HG03139 (cell line): Measurements from ENCODE around the gene MYO1E.

Source experiments
- ATAC-seq: cut with Tn5 transposase; IDR thresholded peaks from one replicate; pipeline ENCODE4 v1.9.1; 2021; ENCODE audit not compliant: unreplicated experiment

MYO1E gene

DNA sequence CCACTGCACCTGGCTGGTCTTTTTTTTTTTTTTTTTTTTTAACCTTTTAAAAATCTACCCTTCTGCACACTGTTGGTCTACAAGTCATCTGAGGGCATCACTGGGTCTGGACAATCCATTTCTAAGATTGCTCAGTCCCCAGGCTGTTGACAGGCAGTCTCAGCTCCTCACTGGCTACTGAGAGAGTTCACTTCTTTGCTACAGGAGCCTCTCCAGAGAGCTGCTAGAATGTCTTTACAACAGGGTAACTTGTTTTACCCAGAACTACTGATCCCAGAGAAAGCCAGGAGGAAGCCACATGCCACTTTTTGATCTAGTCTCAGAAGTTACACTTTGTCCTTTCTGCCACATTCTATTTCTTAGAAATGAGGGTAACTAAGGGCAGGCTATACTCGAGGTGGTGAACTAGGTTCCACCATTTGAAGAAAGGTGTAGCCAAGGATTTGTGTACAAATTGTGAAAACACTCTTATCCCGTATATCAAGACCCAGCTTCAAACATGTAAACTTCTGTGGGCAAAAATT, 273.4 kb downstream of the MYO1E start:
- ATAC-seq = no peak

DNA sequence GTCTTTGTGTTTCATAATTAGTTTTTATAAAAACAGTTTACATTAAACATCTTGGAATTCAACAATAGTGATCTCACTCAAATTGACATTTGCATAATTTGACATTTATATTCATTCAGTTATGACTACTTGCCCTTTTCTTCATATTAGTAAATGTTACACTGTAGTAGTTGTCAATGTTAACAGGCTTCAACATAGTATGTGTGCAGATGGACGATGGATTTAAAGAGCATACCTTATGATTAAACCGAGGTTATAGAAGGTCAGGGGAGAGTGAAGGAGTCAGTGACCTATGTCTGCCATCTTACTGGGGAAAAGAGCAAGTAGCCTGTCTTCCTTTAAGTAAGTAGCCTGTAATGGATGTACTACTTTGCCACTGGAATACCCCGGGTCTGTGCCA, 276.2 kb downstream of the MYO1E start:
- no peak for ATAC-seq

DNA sequence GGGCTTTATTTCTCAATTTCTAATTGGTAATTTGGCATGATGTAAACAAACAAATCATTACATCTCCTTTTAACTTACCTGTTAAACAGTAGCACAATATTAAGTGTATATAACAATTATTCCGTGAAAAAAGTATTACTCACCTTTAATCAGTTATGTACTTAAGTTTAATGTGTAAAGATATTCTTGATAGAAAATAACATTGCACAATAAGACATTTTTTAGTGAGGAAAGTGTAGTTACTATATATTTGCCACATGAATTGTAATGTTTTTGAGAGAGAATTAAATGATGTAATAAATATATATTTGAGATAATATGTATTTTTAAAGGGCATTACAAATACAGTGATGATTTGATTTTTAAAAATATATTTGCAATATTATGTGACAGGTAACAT, 278.6 kb downstream of the MYO1E start:
- no peak for ATAC-seq

DNA sequence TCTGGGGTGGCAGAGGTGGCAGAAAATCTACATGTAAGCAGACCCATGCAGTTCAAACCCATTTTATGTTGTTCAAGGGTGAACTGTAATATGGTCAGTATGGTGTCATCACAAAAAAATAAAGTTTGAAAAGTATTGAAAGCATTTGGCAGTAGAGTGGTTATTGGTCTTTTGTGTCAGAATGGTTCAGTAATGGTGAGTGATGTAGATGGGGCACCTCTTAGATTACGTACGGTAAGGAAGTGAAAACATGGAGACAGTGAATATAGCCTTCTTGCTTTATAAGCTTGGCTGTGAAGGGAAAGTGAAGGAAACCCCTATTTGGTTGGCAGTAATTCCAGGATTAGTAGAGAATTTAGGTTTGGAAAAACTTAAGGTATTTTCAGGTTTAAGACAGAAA, 284.9 kb downstream of the MYO1E start:
- ATAC-seq = no peak
